ENCODE results near the gene ARID4B. TPM values are rescaled to one million over a fixed set of nuclear protein-coding genes. Genes with fewer than 3 reads are reported as not detected.

ARID4B gene
- polyA plus RNA-seq, 1 donor (not counting 4 experiments of a cell fraction or from before 2014, with no cell fraction given), result 12.7 TPM

DNA sequence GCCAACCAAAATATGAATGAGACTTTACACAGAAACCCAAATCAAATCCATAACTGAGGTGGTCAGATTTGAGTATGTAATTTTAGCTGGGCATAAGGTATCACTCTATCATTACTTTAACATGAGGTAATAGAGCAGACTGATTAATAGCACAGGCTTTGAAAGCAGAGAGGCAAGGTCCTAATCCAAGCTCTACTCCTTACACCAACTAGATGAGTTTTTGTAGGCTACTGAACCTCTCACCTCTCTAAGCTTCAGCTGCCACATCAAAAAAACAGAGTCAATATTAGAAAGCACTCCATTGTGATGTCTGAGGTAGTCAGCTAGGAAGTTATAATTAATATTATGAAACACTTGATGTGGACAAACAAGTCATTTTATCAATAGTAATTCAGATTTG is 63.7 kb downstream of the ARID4B start:
- FAIRE-seq, result no peak
- dilution Hi-C loops (cut with MboI; ENCODE audit: extremely low pct_ligation_motif_present, low sequenced_read_pairs), result no loop called here
- Histone ChIP-seq H3K79me2 (ENCODE audit: control insufficient read depth, insufficient read depth, low read length) (peaks cover 67% of the 10 kb centered on the region), H2AFZ (ENCODE audit: control insufficient read depth, low read length) (no peak overlapping the region), H3K4me2 (ENCODE audit: control insufficient read depth, extremely low read depth, insufficient read depth, low read depth, low read length) (no peak overlapping the region), H3K4me1 (ENCODE audit: control insufficient read depth, extremely low read depth, insufficient read depth, low read length) (no peaks in the 10 kb centered on the region), H3K9me3 (ENCODE audit: control insufficient read depth, low read depth, low read length) (no peaks in the 10 kb centered on the region), H3K27me3 (ENCODE audit: control insufficient read depth, extremely low read depth, insufficient read depth, low read length) (no peaks in the 10 kb centered on the region), H3K36me3 (ENCODE audit: control insufficient read depth in 2 of 2, extremely low read depth in 1 of 2, insufficient read depth in 2 of 2, low read length in 2 of 2) (peaks cover 0 to under 1% of the 10 kb centered on the region in 2 experiments), H4K20me1 (ENCODE audit: control insufficient read depth, extremely low read depth, insufficient read depth, low read length) (no peaks in the 10 kb centered on the region), H3K27ac (ENCODE audit: control insufficient read depth, insufficient read depth, low read length) (no peak overlapping the region), H3K4me3 (ENCODE audit: control insufficient read depth in 2 of 3, extremely low read depth in 1 of 3, insufficient read depth in 2 of 3, low read depth in 1 of 3, low read length in 3 of 3) (no peak overlapping the region), H3K9me1 (ENCODE audit: control insufficient read depth, extremely low read depth, insufficient read depth, low read length) (no peaks in the 10 kb centered on the region), H3K9ac (ENCODE audit: control insufficient read depth, extremely low read depth, insufficient read depth, low read length) (no peak overlapping the region)
- TF ChIP-seq EZH2 (IDR thresholded peaks at IDR 0.05; ENCODE audit: low read length), result no peak
- TF ChIP-seq, protein P1, sequence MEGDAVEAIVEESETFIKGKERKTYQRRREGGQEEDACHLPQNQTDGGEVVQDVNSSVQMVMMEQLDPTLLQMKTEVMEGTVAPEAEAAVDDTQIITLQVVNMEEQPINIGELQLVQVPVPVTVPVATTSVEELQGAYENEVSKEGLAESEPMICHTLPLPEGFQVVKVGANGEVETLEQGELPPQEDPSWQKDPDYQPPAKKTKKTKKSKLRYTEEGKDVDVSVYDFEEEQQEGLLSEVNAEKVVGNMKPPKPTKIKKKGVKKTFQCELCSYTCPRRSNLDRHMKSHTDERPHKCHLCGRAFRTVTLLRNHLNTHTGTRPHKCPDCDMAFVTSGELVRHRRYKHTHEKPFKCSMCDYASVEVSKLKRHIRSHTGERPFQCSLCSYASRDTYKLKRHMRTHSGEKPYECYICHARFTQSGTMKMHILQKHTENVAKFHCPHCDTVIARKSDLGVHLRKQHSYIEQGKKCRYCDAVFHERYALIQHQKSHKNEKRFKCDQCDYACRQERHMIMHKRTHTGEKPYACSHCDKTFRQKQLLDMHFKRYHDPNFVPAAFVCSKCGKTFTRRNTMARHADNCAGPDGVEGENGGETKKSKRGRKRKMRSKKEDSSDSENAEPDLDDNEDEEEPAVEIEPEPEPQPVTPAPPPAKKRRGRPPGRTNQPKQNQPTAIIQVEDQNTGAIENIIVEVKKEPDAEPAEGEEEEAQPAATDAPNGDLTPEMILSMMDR (optimal IDR thresholded peaks at IDR 0.05 in 1 of 3, IDR thresholded peaks at IDR 0.05 in 1 of 3, conservative IDR thresholded peaks at IDR 0.05 in 1 of 3; ENCODE audit: extremely low read depth in 1 of 3, insufficient read depth in 2 of 3, low read length in 3 of 3), result no peak
- DNase-seq (ENCODE audit: low read depth, low spot score), result no peak

DNA sequence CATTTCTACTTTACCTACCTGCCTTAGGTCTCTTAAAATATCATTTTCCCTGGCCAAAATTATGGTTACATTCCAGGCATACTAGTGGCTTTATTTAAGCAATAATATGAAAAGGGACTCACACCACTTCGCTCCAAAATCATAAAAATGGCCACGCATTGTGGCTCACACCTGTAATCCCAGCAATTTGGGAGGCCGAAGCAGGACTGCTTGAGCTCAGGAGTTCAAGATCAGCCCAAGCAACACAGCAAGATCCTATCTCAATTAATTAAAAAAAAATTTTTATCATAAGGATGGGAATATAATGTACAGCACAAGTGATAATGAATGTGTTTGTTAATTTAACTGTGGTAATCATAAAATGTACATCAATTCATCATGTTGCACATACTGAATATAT is 65.4 kb downstream of the ARID4B start:
- dilution Hi-C loops (cut with MboI; ENCODE audit: extremely low pct_ligation_motif_present, low sequenced_read_pairs), result no loop called here
- H3K4me1 ChIP-seq (ENCODE audit: control insufficient read depth, extremely low read depth, insufficient read depth, low read length), result no peaks in the 10 kb centered on the region
- H3K79me2 ChIP-seq (ENCODE audit: control insufficient read depth, insufficient read depth, low read length), result peaks cover 58% of the 10 kb centered on the region
- H3K36me3 ChIP-seq (ENCODE audit: control insufficient read depth in 2 of 2, extremely low read depth in 1 of 2, insufficient read depth in 2 of 2, low read length in 2 of 2), result peaks cover 0 to 2% of the 10 kb centered on the region in 2 experiments
- TF ChIP-seq EZH2 (IDR thresholded peaks at IDR 0.05; ENCODE audit: low read length), result no peak
- TF ChIP-seq, protein P1 (optimal IDR thresholded peaks at IDR 0.05 in 1 of 3, IDR thresholded peaks at IDR 0.05 in 1 of 3, conservative IDR thresholded peaks at IDR 0.05 in 1 of 3; ENCODE audit: extremely low read depth in 1 of 3, insufficient read depth in 2 of 3, low read length in 3 of 3), result no peak
- H3K9ac ChIP-seq (ENCODE audit: control insufficient read depth, extremely low read depth, insufficient read depth, low read length), result no peak overlapping the region
- no peak for DNase-seq (ENCODE audit: low read depth, low spot score)
- H3K27ac ChIP-seq (ENCODE audit: control insufficient read depth, insufficient read depth, low read length), result no peak overlapping the region
- no peaks in the 10 kb centered on the region for H3K9me3 ChIP-seq (ENCODE audit: control insufficient read depth, low read depth, low read length)
- H3K27me3 ChIP-seq (ENCODE audit: control insufficient read depth, extremely low read depth, insufficient read depth, low read length), result no peaks in the 10 kb centered on the region
- no peak overlapping the region for H2AFZ ChIP-seq (ENCODE audit: control insufficient read depth, low read length)
- no peak overlapping the region for H3K4me3 ChIP-seq (ENCODE audit: control insufficient read depth in 2 of 3, extremely low read depth in 1 of 3, insufficient read depth in 2 of 3, low read depth in 1 of 3, low read length in 3 of 3)
- H3K4me2 ChIP-seq (ENCODE audit: control insufficient read depth, extremely low read depth, insufficient read depth, low read depth, low read length), result no peak overlapping the region
- no peak for FAIRE-seq
- H4K20me1 ChIP-seq (ENCODE audit: control insufficient read depth, extremely low read depth, insufficient read depth, low read length), result no peaks in the 10 kb centered on the region
- no peaks in the 10 kb centered on the region for H3K9me1 ChIP-seq (ENCODE audit: control insufficient read depth, extremely low read depth, insufficient read depth, low read length)

Measured in keratinocyte (primary cell).